BJ (cell line): ENCODE data around the gene YY2. TPM values are rescaled to one million over a fixed set of nuclear protein-coding genes. Genes with fewer than 3 reads are reported as not detected.

Source experiments
- CTCF ChIA-PET: fragments of 350-600 bp; formaldehyde crosslinking; extraction: SDS; loops from one replicate; lab custom pipeline; 2021; ENCODE audit warnings: antibody characterized with exemption, inconsistent platforms; lab: Yijun Ruan, JAX
- POLR2A ChIA-PET: fragments of 300-600 bp; sonication (Branson Sonifier 250); formaldehyde crosslinking; extraction: SDS; loops from one replicate; lab custom pipeline; 2021; ENCODE audit warnings: antibody characterized with exemption; lab: Charles Lee
- DNase-seq: peaks from one replicate; pipeline ENCODE4 v3.0.0-alpha.2; 2011; ENCODE audit warnings: low read depth
- H3K27me3 ChIP-seq: 2 replicates; pipeline ENCODE4 v1.6.0; 2011; ENCODE audit warnings: low read length; ENCODE audit not compliant: control insufficient read depth, insufficient read depth
- H3K36me3 ChIP-seq: 2 replicates; pipeline ENCODE4 v1.5.1; 2011; ENCODE audit warnings: low read length; ENCODE audit not compliant: control insufficient read depth, insufficient read depth
- H3K4me3 ChIP-seq: 2 replicates; pipeline ENCODE4 v1.5.1; 2011; ENCODE audit warnings: low read depth, mild to moderate bottlenecking, control low read depth, low read length
- polyA minus RNA-seq: library from RNA; depleted of rRNA, polyadenylated mRNA; stranded (reverse); fragments of >200 nt; gene quantifications from 2 replicates; pipeline ENCODE4 v1.2.3, GENCODE V29; 2011; rRNA and poly(A)+ RNA removed
- polyA plus RNA-seq: library from polyadenylated mRNA; depleted of rRNA; stranded (reverse); fragments of >200 nt; gene quantifications from 2 replicates; pipeline ENCODE4 v1.2.3, GENCODE V29; 2011; rRNA removed
- TF ChIP-seq, protein P1 (sequence below): IDR thresholded peaks from 2 replicates; pipeline ENCODE4 v1.5.1; 2011; ENCODE audit warnings: low read depth, mild to moderate bottlenecking, control low read depth, inconsistent platforms, low read length, moderate library complexity; ENCODE audit not compliant: insufficient read depth

YY2 gene
- polyA plus RNA-seq: 0.60 and 0.83 TPM in 2 replicates
- 0.57 and 0.93 TPM in 2 replicates for polyA minus RNA-seq

DNA sequence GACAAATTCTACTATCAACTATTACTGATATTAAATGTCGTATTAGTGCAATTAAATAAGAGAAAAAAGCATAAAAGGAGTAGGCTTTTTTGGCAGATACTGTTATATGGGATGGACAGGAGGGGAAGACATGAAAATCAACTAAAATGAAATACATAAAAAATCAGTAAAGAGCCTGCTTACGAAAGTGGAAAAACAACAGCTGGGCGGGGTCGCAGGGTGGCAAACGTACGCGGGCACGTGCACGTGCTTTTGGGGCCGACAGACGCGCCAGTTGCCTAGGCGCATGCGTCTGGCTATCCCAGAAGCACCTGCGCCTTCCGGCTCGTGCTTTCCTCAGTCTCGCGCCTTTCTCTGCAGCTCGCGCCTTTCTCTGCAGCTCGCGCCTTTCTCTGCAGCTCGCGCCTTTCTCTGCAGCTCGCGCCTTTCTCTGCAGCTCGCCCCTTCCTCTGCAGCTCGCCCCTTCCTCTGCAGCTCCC, at the start of gene YY2:
Gene YY2 (plus strand): TSS at position 51 of the 479 bp plus-strand sequence. CDS start 498 bp downstream, outside the sequence.
- H3K36me3 ChIP-seq: peaks cover 3% of the 10 kb centered on the region; the same call in 1 of the 2 replicates
- ChIA-PET POLR2A (no interaction called here), CTCF (no interaction called here)
- no peak within 1 kb of the TSS for H3K4me3 ChIP-seq
- no peak for DNase-seq
- TF ChIP-seq, protein P1, sequence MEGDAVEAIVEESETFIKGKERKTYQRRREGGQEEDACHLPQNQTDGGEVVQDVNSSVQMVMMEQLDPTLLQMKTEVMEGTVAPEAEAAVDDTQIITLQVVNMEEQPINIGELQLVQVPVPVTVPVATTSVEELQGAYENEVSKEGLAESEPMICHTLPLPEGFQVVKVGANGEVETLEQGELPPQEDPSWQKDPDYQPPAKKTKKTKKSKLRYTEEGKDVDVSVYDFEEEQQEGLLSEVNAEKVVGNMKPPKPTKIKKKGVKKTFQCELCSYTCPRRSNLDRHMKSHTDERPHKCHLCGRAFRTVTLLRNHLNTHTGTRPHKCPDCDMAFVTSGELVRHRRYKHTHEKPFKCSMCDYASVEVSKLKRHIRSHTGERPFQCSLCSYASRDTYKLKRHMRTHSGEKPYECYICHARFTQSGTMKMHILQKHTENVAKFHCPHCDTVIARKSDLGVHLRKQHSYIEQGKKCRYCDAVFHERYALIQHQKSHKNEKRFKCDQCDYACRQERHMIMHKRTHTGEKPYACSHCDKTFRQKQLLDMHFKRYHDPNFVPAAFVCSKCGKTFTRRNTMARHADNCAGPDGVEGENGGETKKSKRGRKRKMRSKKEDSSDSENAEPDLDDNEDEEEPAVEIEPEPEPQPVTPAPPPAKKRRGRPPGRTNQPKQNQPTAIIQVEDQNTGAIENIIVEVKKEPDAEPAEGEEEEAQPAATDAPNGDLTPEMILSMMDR: no peak
- no peaks in the 10 kb centered on the region for H3K27me3 ChIP-seq

DNA sequence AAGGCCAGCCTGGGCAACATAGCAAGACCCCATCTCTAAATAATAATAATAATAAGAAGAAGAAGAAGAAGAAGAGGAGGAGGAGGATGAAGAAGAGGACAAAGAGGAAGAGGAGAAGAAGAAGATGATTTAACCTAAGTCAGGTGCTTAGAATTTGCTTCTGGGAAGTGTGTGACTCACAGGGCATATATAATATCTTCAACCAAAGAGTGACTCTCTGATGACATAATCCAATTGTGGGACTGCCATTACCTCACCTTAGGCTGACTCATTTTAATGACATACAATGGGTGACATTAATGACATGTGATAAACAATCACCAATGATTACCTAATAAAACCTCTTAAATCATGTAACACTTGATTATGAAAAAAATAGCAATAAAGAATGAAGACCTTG, 49.1 kb upstream of the YY2 start:
- Histone ChIP-seq H3K36me3 (no peaks in the 10 kb centered on the region), H3K4me3 (no peak overlapping the region), H3K27me3 (no peaks in the 10 kb centered on the region)
- POLR2A ChIA-PET: no interaction called here
- TF ChIP-seq, protein P1: no peak
- CTCF ChIA-PET: no interaction called here
- no peak for DNase-seq

DNA sequence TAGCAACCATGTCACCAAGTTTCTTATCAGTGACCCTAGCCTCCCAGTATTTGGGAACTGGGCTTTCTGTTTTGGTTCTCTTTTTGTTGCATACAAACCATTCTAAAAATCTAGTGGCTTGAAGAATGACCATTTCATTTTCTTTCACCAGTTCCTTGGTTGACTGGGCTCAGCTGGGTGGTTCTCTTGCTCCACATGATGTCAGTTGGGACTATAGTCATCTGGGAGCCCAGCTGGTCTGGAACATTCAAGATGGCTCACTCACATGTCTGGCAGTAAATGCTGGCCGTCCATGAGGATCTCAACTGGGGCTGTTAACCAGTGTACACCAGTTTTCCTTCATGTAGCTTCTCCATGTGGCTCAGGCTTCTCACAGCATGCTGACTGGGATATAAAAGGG, 44.0 kb upstream of the YY2 start:
- TF ChIP-seq, protein P1: no peak
- Histone ChIP-seq H3K36me3 (no peaks in the 10 kb centered on the region), H3K4me3 (no peak overlapping the region), H3K27me3 (no peaks in the 10 kb centered on the region)
- ChIA-PET POLR2A (no interaction called here), CTCF (no interaction called here)
- DNase-seq: no peak

DNA sequence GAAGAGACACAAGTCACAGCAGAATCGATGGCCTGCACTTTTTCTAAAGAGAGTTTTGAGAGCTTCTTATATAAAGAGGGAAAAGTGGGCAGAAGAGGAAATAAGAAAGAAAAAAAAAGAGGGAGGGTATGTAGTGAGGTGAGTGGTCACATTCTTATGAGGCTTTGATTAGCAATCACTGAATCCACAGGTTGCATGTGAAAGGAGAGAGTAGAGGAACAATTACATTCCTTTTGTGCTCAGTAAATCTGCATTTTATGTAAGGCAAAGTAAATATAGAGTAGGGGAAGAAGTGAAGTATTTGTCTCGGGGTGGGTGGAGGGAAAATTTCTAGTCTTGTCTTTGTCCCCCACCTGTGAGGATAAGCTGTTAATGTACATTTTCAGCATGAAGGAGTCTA, 43.2 kb upstream of the YY2 start:
- CTCF ChIA-PET: no interaction called here
- no peak for DNase-seq
- Histone ChIP-seq H3K36me3 (no peaks in the 10 kb centered on the region), H3K4me3 (no peak overlapping the region), H3K27me3 (no peaks in the 10 kb centered on the region)
- POLR2A ChIA-PET: no interaction called here
- TF ChIP-seq, protein P1: no peak

DNA sequence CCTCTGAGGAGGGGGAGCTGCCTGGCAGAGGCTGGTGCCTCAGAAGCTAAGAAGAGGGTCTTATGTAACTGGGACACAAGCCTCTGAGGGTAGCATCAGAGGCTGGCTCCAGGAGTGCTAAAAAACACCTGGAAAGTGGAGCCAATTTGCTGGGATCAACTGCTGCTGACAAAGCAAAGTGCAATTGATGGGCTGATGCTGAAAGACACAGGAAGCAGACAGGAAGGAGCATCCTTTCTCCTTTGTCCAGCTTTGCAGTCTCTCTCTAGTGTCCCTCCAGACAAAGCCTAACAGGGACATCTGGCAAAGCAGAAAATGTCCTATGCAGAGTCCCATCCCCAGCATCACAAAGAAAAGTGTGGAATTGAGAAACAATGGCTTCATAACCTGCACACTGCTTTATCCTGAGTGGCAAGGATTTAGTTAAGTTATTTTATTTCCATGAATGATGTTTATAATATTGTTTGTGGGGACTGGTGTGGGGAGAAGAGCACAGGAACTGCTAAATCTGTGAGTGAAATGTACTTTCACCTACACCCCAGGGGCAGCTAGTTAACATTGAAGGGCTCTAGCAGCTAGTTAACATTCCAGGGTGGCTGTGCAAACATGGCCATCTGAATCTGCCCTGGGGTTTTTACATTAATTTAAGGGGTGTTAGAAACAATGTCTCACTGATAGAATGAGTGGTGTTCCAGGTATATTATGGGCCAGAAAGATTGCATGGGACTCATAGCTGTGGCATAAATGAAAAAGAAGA, 42.0 kb upstream of the YY2 start:
- H3K4me3 ChIP-seq: no peak overlapping the region
- no peaks in the 10 kb centered on the region for H3K27me3 ChIP-seq
- POLR2A ChIA-PET: no interaction called here
- DNase-seq: no peak
- CTCF ChIA-PET: no interaction called here
- no peaks in the 10 kb centered on the region for H3K36me3 ChIP-seq
- TF ChIP-seq, protein P1: no peak
